PFSK-1 (cell line): Measurements from ENCODE around the gene NFKBIA.

ENCODE experiments used
- POLR2AphosphoS5 ChIP-seq: IDR thresholded peaks from 2 replicates; pipeline ENCODE4 v1.6.1; 2012; ENCODE audit warnings: low read depth, mild to moderate bottlenecking, control low read depth, low read length, moderate library complexity
- TAF1 ChIP-seq: IDR thresholded peaks from 2 replicates; pipeline ENCODE4 v1.6.1; 2012; ENCODE audit warnings: low read length, control low read depth, borderline replicate concordance; ENCODE audit not compliant: insufficient read depth

- TF ChIP-seq POLR2AphosphoS5 (no peak), TAF1 (no peak)
These were observed 2.9 kb downstream of the NFKBIA start for GRCh38 chr14:35401422-35402265.
